Hepatocyte (in vitro differentiated cells): Measurements from ENCODE around the gene TYSND1. TPM values are rescaled to one million over a fixed set of nuclear protein-coding genes. Genes with fewer than 3 reads are reported as not detected.

ENCODE experiments used
- DNase-seq: peaks from one replicate; pipeline ENCODE4 v3.0.0-alpha.2; 2016; ENCODE audit warnings: low spot score
- H2AFZ ChIP-seq: fragments of 200-600 bp; sonication (generic); 2 replicates; pipeline ENCODE4 v1.6.0; 2016; ENCODE audit warnings: antibody characterized with exemption, mild to moderate bottlenecking
- H3K27ac ChIP-seq: fragments of 200-600 bp; sonication (generic); 2 replicates; pipeline ENCODE4 v1.5.1; 2016; ENCODE audit warnings: mild to moderate bottlenecking
- H3K27me3 ChIP-seq: fragments of 200-600 bp; sonication (generic); 2 replicates; pipeline ENCODE4 v1.6.1; 2016
- H3K36me3 ChIP-seq: fragments of 200-600 bp; sonication (generic); replicated peaks from 2 replicates; pipeline ENCODE4 v1.5.1; 2016; ENCODE audit warnings: low read depth; ENCODE audit not compliant: insufficient read depth
- H3K4me1 ChIP-seq: fragments of 200-600 bp; sonication (generic); 2 replicates; pipeline ENCODE4 v1.5.1; 2016; ENCODE audit warnings: mild to moderate bottlenecking, moderate library complexity; ENCODE audit not compliant: insufficient read depth
- H3K4me2 ChIP-seq: fragments of 200-600 bp; sonication (generic); 2 replicates; pipeline ENCODE4 v1.6.0; 2016
- H3K4me3 ChIP-seq: fragments of 200-600 bp; sonication (generic); 2 replicates; pipeline ENCODE4 v1.5.1; 2016; ENCODE audit warnings: mild to moderate bottlenecking
- H3K79me2 ChIP-seq: fragments of 200-600 bp; sonication (generic); 2 replicates; pipeline ENCODE4 v1.6.0; 2017; ENCODE audit warnings: mild to moderate bottlenecking
- H3K9me2 ChIP-seq: fragments of 200-600 bp; sonication (generic); replicated peaks from 2 replicates; pipeline ENCODE4 v1.6.0; 2017; ENCODE audit warnings: mild to moderate bottlenecking; ENCODE audit not compliant: insufficient read depth
- H3K9me3 ChIP-seq: fragments of 200-600 bp; sonication (generic); 2 replicates; pipeline ENCODE4 v1.5.1; 2016; ENCODE audit warnings: low read depth, mild to moderate bottlenecking
- H4K20me1 ChIP-seq: fragments of 200-600 bp; sonication (generic); 2 replicates; pipeline ENCODE4 v1.6.0; 2016; ENCODE audit warnings: mild to moderate bottlenecking; ENCODE audit not compliant: insufficient read depth, poor library complexity, severe bottlenecking
- EZH2 ChIP-seq: fragments of 200-600 bp; sonication (generic); IDR thresholded peaks from 2 replicates; pipeline ENCODE4 v1.6.1; 2016; ENCODE audit warnings: antibody characterized with exemption, mild to moderate bottlenecking, borderline replicate concordance
- EZH2phosphoT487 ChIP-seq: fragments of 200-600 bp; sonication (generic); IDR thresholded peaks from one replicate; pipeline ENCODE4 v1.6.1; 2018; ENCODE audit warnings: antibody characterized with exemption, mild to moderate bottlenecking, low read depth, moderate library complexity; ENCODE audit not compliant: unreplicated experiment, severe bottlenecking
- WGBS: methylation state at CpG from one replicate; pipeline ENCODE4 v1.1.6; 2016; ENCODE audit warnings: low lambda C conversion rate; ENCODE audit errors: missing lambda C conversion rate; 5-methylcytosine and 5-hydroxymethylcytosine counted together
- polyA plus RNA-seq: library from polyadenylated mRNA; unstranded; fragments of >200 nt; fragmentation: Nextera tagmentation; extraction: Ambion mirVana; gene quantifications from 2 replicates; pipeline ENCODE4 v1.2.1, GENCODE V29; 2016
- total RNA-seq: library from RNA; depleted of rRNA; stranded (reverse); fragments of >200 nt; gene quantifications from 2 replicates; pipeline ENCODE4 v1.2.3, GENCODE V29; 2014
- TF ChIP-seq, protein P1 (sequence below): fragments of 200-600 bp; sonication (generic); IDR thresholded peaks from 2 replicates; pipeline ENCODE4 v1.5.1; 2016; ENCODE audit warnings: antibody characterized with exemption, mild to moderate bottlenecking; ENCODE audit not compliant: poor library complexity

The TYSND1 gene
- total and polyA plus RNA-seq, 2 experiments from 2014 or later = 12.6 to 22.0 TPM

DNA sequence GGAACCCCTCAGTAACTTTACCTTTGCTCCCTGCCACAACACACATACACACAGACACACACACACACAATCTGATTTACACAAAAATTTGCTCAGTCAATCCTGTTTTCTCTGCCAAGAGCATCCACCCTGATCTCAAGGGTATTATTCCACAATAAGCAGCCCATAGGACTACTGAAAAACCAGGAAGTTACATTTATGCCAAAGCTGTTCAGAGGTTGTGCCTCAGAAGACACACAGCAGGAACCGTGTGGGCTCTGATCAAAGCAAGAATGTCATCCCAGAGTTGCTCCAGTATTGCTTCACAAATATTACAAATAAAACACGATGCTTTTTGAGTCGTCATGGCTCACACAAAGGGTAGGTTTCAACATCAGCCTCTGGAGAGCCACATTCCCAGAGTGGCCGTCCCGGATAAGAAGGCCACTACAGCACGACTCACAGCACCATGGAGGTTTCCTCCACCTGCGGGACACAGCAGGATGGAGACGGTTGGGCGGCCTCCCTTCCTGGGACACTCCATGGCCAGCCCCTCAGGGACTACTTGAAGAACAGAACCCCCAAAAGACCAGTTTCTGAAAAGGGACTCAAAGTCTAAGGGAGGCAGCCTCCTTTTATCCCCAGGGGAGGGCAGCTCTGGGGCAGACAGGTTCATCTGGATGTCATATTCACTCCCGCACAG is 15.5 kb downstream of the TYSND1 start:
- WGBS = 79% methylated on average over 10 of the region's 10 CpGs
- peak overlapping the region; percentile 92 for H3K4me2 ChIP-seq
- no peak for TF ChIP-seq EZH2
- TF ChIP-seq EZH2phosphoT487 = no peak
- TF ChIP-seq, protein P1, sequence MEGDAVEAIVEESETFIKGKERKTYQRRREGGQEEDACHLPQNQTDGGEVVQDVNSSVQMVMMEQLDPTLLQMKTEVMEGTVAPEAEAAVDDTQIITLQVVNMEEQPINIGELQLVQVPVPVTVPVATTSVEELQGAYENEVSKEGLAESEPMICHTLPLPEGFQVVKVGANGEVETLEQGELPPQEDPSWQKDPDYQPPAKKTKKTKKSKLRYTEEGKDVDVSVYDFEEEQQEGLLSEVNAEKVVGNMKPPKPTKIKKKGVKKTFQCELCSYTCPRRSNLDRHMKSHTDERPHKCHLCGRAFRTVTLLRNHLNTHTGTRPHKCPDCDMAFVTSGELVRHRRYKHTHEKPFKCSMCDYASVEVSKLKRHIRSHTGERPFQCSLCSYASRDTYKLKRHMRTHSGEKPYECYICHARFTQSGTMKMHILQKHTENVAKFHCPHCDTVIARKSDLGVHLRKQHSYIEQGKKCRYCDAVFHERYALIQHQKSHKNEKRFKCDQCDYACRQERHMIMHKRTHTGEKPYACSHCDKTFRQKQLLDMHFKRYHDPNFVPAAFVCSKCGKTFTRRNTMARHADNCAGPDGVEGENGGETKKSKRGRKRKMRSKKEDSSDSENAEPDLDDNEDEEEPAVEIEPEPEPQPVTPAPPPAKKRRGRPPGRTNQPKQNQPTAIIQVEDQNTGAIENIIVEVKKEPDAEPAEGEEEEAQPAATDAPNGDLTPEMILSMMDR = no peak
- H3K9me2 ChIP-seq = no peaks in the 10 kb centered on the region
- no peak overlapping the region for H2AFZ ChIP-seq
- no peaks in the 10 kb centered on the region for H3K27me3 ChIP-seq
- H3K27ac ChIP-seq = peak overlapping the region; percentile 25
- DNase-seq = no peak
- peaks cover 9% of the 10 kb centered on the region for H3K4me1 ChIP-seq
- H3K36me3 ChIP-seq = no peaks in the 10 kb centered on the region
- no peaks in the 10 kb centered on the region for H3K9me3 ChIP-seq
- no peak overlapping the region for H3K4me3 ChIP-seq
- H3K79me2 ChIP-seq = peaks cover 5% of the 10 kb centered on the region
- H4K20me1 ChIP-seq = no peaks in the 10 kb centered on the region

DNA sequence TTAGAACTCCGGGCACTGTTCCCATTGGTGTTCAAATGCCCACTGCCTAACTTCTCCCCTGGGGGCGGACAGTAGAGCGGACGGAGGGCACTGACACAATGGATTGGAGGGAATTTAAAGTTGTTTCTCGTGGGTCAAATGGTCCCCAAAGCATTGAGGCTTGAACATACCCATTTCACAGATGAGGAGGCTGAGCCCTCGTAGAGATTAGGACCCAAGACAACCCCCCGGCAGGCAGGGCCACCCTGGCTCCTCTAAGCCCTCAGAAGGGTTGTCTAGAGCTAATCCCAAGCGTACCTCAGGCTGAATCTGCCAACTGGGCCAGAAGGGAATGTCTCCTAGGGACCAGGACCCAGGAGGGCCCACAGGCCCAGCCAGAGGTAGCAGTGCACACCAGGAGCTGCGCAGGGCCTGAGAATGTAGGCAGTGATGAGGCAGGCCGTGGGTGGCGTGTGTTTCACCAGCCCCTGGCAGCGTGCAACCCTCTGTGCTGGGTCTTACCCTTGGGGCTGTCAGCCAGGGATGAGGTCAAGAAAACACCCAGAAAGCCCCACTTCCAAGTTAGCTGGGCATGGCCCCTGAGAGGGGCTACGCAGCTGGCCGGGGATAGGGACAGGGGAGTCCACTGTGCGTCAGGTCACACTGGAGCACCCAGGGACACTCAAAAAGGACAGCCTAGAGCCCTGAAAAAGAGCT is 19.7 kb downstream of the TYSND1 start:
- H3K4me3 ChIP-seq = no peak overlapping the region
- no peaks in the 10 kb centered on the region for H4K20me1 ChIP-seq
- H3K4me2 ChIP-seq = no peak overlapping the region
- DNase-seq = no peak
- no peak overlapping the region for H3K27ac ChIP-seq
- no peak for TF ChIP-seq EZH2phosphoT487
- TF ChIP-seq, protein P1 = no peak
- no peak for TF ChIP-seq EZH2
- H3K9me3 ChIP-seq = no peaks in the 10 kb centered on the region
- peaks cover 5% of the 10 kb centered on the region for H3K79me2 ChIP-seq
- no peak overlapping the region for H2AFZ ChIP-seq
- peaks cover 3% of the 10 kb centered on the region for H3K4me1 ChIP-seq
- 93% methylated on average over 15 of the region's 15 CpGs for WGBS
- no peaks in the 10 kb centered on the region for H3K27me3 ChIP-seq
- no peaks in the 10 kb centered on the region for H3K9me2 ChIP-seq
- no peaks in the 10 kb centered on the region for H3K36me3 ChIP-seq

DNA sequence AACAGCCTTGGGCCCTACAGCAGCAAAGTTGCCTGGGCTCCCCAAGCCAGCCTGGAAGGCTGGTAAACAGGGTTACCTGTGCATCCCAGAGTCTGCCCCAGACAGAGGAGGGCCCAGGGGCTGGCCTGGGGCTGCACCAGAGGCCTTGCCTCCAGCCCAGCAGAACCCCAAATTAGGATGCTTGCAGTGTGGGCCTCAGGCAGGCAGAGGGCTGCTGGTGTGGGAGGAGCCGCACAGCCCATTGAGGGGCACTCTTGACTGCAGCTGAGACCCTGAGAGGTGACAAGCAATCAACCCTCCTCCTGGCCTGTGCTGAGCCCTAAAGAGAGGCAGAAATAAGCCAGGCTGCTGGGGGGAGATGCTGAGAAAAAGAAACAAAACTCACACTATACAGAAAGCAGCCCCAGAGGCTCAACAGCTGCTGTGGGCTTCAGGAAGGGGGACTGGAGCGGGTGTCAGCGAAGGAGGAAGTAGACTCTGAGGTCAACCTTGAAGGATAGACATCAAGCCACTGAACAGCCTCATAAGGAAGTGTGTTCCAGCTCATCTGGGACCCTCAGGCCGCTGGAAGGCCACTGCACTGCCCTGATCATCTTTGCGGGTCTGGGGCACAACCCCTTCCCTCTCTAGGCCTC is 20.5 kb downstream of the TYSND1 start:
- H4K20me1 ChIP-seq = no peaks in the 10 kb centered on the region
- no peaks in the 10 kb centered on the region for H3K36me3 ChIP-seq
- no peaks in the 10 kb centered on the region for H3K27me3 ChIP-seq
- H3K4me2 ChIP-seq = no peak overlapping the region
- no peaks in the 10 kb centered on the region for H3K4me1 ChIP-seq
- TF ChIP-seq, protein P1 = no peak
- no peak for TF ChIP-seq EZH2phosphoT487
- TF ChIP-seq EZH2 = no peak
- no peaks in the 10 kb centered on the region for H3K9me2 ChIP-seq
- H3K27ac ChIP-seq = no peak overlapping the region
- no peak for DNase-seq
- H3K9me3 ChIP-seq = no peaks in the 10 kb centered on the region
- H3K79me2 ChIP-seq = peaks cover 5% of the 10 kb centered on the region
- H3K4me3 ChIP-seq = no peak overlapping the region
- 89% methylated on average over 5 of the region's 5 CpGs for WGBS
- H2AFZ ChIP-seq = no peak overlapping the region
